ENCODE data around the gene SAXO1.

- no peak for TF ChIP-seq CTCF (IDR thresholded peaks at IDR 0.05 in 4 of 5, conservative IDR thresholded peaks at IDR 0.05 in 1 of 5)
- TF ChIP-seq POLR2A (IDR thresholded peaks at IDR 0.05) = no peak
These were observed 110.7 kb downstream of the SAXO1 start for GRCh38 chr9:18922161-18922885.
